SIG-M5 treated with dmso at 0.1 percent for 504 hours (cell line): ENCODE results near the gene TRIM68.
A peak's percentile ranks its signal among the peaks of the same experiment; 100 is the strongest.

Experiments used
- DNase-seq: peaks from one replicate; lab custom pipeline; 2025; ENCODE audit not compliant: unreplicated experiment; lab: John Stamatoyannopoulos, UW

TRIM68 gene, protein sequence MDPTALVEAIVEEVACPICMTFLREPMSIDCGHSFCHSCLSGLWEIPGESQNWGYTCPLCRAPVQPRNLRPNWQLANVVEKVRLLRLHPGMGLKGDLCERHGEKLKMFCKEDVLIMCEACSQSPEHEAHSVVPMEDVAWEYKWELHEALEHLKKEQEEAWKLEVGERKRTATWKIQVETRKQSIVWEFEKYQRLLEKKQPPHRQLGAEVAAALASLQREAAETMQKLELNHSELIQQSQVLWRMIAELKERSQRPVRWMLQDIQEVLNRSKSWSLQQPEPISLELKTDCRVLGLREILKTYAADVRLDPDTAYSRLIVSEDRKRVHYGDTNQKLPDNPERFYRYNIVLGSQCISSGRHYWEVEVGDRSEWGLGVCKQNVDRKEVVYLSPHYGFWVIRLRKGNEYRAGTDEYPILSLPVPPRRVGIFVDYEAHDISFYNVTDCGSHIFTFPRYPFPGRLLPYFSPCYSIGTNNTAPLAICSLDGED

DNA sequence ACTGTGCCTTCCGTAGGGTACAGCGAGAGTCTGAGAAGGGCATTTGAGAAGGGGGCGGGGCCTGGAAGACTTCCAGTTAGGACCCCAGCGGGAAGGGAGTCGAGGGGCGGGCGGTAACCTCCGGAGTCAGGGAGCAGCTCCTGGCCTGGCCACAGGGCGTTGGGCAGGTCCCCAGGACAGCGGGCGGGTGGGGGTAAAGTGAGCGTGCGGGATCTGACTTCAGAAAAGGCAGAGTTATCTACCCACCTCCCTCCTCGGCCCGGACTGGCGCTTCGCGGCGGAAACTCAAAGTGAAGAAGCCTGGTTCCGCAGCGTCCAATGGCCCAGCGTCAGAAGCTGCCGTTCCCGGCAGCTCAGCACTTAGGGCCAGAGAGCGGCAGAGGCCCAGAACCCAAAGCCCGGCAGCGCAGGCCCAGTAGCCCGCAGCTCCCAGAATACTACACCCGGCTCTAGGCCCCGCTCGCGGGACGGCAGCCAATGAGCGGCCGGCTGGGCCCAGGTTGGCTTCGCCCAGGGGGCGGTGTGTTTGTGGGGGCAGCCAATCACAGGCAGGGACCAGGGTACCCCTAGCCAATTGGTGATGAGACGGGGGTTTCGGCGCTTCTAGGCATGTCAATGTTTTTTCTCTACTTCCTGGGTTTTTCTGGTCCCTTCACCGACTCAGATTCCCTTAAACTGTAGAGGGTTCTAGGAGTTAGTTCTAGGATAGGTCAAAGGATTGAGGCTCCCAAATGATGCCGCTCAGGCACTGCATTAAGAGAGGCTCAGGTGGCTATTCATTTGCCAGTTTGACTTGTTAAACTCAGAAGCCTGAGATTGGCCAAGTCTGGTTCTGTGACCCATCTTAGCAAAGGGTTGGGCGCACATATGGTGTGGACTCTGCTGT lies at the start of gene TRIM68:
TRIM68 (minus strand) TSS at position 451 of the 886 bp plus-strand sequence. CDS start 2,727 bp downstream, outside the sequence.
- DNase-seq = peak; percentile 72

DNA sequence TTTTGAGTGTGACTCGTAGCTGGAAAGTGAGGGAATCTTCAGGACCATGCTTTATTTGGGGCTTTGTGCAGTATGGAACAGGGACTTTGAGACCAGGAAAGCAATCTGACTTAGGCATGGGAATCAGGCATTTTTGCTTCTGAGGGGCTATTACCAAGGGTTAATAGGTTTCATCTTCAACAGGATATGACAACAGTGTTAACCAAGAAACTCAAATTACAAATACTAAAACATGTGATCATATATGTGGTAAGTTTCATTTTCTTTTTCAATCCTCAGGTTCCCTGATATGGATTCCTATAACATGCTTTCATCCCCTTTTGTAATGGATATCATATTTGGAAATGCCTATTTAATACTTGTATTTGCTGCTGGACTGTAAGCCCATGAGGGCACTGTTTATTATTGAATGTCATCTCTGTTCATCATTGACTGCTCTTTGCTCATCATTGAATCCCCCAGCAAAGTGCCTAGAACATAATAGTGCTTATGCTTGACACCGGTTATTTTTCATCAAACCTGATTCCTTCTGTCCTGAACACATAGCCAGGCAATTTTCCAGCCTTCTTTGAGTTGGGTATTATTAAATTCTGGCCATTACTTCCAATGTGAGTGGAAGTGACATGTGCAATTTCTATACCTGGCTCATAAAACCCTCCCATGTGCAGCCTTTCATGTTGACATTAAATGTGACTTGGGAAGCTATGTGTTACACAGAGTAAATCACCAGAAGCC lies 46.8 kb upstream of the TRIM68 start:
- no peak for DNase-seq

DNA sequence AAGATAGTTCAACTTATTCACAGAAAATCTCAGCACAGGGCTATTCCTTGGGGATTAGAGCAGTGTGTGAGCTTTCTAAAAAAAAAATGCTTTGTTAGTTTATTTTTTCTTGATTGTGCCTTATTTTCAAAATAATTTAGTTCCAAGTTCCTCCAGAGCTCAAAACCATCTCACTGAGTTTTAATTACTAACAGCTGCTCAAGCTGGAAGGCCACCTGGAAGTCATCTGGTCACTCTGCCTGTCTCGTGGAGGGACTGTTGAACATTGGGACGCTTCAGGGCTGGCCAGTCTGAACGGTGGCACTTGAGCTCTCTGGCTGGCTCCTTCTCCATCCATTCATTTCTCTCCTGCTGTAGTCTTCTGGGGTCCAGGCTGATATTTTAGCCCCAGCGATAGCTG lies 39.7 kb upstream of the TRIM68 start:
- DNase-seq = no peak

- DNase-seq = no peak
Observed at GRCh38 chr11:4645974-4646373, 37.9 kb upstream of the TRIM68 start.

- no peak for DNase-seq
Observed at GRCh38 chr11:4644233-4644632, 36.2 kb upstream of the TRIM68 start.

GRCh38 chr11:4643682-4644081 lies 35.7 kb upstream of the TRIM68 start, which contains the start of gene OR51E1:
Gene OR51E1, plus strand, starts transcription at chr11:4643982. Its CDS starts 8,545 bp downstream, at chr11:4652527.
- DNase-seq = no peak

- no peak for DNase-seq
Observed at GRCh38 chr11:4643076-4643475, 35.0 kb upstream of the TRIM68 start.

DNA sequence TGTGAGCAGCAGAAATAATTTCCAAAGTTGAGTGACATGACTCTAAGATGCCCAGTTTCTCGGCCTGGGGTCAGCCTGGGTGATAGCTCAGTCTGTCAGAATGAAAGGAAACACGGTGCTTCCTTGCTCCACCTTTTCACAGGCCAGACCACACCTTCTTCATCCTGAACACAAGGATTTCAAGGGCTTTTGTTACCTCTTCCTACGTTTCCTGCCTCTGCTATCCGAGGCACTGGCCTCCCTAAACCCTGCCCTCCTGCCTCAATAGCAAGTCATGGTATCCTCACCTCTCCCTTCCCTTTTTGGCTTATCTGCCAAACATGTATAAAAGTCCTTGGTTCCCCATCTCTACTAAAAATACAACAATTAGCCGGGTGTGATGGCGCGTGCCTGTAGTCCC lies 34.0 kb upstream of the TRIM68 start:
- DNase-seq = no peak

- no peak for DNase-seq
Observed at GRCh38 chr11:4641501-4641900, 33.5 kb upstream of the TRIM68 start.

DNA sequence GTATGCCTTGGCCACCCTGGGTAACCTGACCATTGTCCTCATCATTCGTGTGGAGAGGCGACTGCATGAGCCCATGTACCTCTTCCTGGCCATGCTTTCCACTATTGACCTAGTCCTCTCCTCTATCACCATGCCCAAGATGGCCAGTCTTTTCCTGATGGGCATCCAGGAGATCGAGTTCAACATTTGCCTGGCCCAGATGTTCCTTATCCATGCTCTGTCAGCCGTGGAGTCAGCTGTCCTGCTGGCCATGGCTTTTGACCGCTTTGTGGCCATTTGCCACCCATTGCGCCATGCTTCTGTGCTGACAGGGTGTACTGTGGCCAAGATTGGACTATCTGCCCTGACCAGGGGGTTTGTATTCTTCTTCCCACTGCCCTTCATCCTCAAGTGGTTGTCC lies 31.9 kb upstream of the TRIM68 start:
- no peak for DNase-seq

GRCh38 chr11:4637662-4638047 lies 29.6 kb upstream of the TRIM68 start:
- no peak for DNase-seq

DNA sequence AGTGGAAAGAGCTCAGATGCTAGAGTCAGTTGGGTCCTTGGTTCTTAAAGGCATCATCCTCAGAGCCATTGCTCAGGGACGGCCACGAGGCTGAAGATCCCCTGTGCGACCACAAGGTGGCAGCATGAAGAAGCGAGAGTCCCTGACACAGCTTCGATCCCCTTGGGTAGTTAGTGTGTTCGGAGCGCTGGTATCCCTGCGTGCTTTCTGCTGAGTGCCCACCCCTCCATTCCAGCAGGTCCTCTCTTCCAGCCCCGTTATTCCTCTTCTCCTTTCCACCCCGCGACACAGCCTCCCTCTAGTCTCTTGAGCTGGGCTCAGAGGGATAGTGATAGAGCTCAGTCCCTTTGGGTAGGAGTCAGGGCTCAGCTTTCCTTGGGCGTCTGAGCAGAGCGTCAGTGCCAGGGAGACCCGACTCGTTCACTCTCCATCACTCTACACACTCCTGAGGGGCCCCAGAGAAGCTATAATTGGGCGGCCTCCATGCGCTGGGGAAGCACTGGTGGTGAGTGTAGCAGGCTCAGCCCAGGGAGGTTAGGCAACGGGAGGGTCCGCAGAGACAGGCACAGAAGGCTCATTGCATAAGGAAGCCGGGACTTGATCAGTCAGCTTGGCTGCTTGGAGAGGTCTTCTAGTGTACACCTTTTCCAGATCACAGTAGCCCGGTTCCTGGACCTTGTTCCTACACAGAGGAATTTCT lies 29.1 kb upstream of the TRIM68 start, which contains the start of gene OR51D1:
OR51D1 (plus strand) TSS at position 516 of the 700 bp plus-strand sequence. CDS start 2,314 bp downstream, outside the sequence.
- DNase-seq = peak; percentile 24

- no peak for DNase-seq
Observed at GRCh38 chr11:4636136-4636535, 28.1 kb upstream of the TRIM68 start.

DNA sequence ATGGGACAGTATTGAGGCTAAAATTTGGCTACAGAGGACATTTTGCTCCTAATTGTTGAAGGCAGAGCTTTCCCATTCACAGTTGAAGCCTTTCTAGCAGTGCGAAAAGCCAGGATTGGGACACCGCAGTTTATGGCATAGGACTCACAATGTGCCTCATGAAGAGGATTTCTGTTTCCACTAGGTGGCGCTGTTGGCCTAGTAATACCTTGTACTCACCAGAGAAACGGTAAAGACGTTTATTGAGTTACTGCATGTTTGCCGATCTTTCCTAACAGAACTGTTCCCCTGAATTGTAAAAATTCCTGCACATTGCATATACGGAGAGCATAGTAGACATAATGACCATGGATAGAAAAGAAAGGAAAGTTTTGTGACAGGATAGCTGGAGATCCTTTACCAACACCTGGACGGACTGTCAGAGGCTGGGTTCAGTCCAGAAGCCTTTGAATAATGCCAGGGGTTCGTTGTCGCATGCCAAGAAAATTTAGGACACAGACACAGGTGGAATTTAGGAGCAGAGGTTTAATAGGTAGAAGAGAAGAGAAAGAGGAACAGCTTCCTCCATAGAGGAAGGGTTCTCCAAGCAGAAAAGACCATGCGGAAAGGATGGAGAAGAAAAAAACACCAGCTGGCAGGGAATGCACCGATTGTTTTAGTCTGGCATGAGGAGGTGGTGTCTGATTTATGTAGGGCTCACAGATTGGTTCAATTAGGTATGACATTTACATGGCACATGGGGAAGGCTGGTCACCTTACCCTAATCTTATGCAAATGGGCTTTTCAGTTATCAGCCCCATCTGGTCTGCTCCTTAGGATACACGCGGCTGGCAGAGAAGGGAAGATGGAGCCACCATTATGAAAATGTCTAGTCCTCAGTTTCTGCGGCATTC lies 18.4 kb upstream of the TRIM68 start:
- peak; percentile 9 for DNase-seq

GRCh38 chr11:4619514-4619913 lies 11.5 kb upstream of the TRIM68 start:
- no peak for DNase-seq

GRCh38 chr11:4615856-4616444 lies 7.9 kb upstream of the TRIM68 start:
- DNase-seq = no peak

DNA sequence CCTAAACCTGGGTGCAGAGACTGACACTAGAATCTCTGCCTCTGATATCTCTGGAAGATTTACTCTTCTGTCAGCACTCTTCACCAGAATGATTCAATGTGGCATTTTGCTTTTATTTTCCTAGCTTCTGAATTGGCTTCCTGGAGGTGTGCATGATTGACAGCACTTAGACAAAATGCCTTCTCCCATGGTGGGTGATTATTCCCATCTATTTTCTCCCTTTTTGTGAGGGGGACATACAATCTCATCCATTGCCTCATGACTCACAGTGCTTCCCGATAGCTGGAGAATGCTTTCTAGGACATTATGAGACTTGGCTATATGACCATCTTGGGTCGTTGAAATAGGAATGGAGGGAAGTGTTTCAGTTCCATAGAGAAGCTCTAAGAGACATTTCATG lies 4.0 kb upstream of the TRIM68 start:
- no peak for DNase-seq

DNA sequence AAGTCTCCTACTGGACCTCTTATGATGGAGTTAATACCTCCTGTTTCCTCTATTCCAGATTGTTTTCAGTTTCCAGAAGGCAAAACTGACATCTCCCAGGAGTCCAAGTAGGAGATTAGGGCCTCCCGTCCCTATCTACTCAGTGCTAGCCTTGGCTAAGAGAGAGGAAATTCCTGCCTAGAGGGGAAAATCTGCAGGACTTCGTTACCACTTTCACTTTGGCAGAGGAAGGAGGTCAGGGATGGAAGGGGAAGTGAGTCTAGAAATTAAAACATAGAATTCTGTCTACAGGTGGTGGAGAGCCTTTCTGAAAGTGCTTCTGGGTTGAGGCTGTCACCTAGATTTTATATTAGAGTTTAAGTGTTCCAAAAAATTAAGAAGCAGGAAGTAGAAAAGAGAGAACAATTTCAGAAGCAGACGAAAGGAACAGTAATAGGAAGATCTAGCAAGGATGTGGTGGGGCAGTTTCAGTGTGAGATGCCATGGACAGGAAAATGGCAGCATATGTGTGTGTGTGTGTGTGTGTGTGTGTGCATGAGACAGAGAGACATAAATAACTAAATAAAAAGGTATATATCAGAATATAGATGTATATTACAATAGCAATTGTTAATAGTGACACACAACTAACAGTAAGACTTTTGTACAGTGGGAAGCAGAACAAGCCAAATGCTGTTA lies 2.4 kb upstream of the TRIM68 start:
- DNase-seq = no peak
